Neutrophil (primary cell): ENCODE measurements around the gene LIMS2.

Source experiments
- H3K27ac ChIP-seq: fragments of 200-600 bp; sonication (generic); 2 replicates; pipeline ENCODE4 v1.5.1; 2016; ENCODE audit warnings: mild to moderate bottlenecking, moderate library complexity
- H3K27me3 ChIP-seq: fragments of 200-600 bp; sonication (generic); 2 replicates; pipeline ENCODE4 v1.6.0; 2016; ENCODE audit warnings: mild to moderate bottlenecking
- H3K36me3 ChIP-seq: fragments of 200-600 bp; sonication (generic); 2 replicates; pipeline ENCODE4 v1.5.1; 2017
- H3K4me1 ChIP-seq, 2 experiments: fragments of 200-600 bp in 1 of 2; sonication (generic) in 1 of 2; 1 replicate in 1 of 2; 2 replicates in 1 of 2; pipeline versions ENCODE4 v1.5.1 to v1.6.1; 2013 to 2016; ENCODE audit warnings: low read depth in 1 of 2, low read length in 1 of 2, mild to moderate bottlenecking in 1 of 2, moderate library complexity in 1 of 2; ENCODE audit not compliant: control insufficient read depth in 1 of 2, insufficient read depth in 1 of 2
- H3K4me3 ChIP-seq, 2 experiments: fragments of 200-600 bp in 1 of 2; sonication (generic) in 1 of 2; 1 replicate in 1 of 2; 2 replicates in 1 of 2; pipeline ENCODE4 v1.5.1; 2013 to 2016; ENCODE audit warnings: low read depth in 1 of 2, low read length in 1 of 2, mild to moderate bottlenecking in 1 of 2, moderate library complexity in 1 of 2
- H3K9me3 ChIP-seq: fragments of 200-600 bp; sonication (generic); 2 replicates; pipeline ENCODE4 v1.5.1; 2016
- TF ChIP-seq, protein P1 (sequence below): fragments of 200-600 bp; sonication (generic); IDR thresholded peaks from 2 replicates; pipeline ENCODE4 v1.5.1; 2016; ENCODE audit warnings: antibody characterized with exemption

LIMS2 gene

GRCh38 chr2:127697482-127698180 lies 22.3 kb upstream of the LIMS2 start:
- Histone ChIP-seq H3K27me3 (peaks cover 12% of the 10 kb centered on the region), H3K27ac (no peak overlapping the region), H3K4me1 (peaks cover 12 to 19% of the 10 kb centered on the region in 2 experiments), H3K9me3 (no peaks in the 10 kb centered on the region), H3K4me3 (no peak overlapping the region), H3K36me3 (no peaks in the 10 kb centered on the region)
- TF ChIP-seq, protein P1, sequence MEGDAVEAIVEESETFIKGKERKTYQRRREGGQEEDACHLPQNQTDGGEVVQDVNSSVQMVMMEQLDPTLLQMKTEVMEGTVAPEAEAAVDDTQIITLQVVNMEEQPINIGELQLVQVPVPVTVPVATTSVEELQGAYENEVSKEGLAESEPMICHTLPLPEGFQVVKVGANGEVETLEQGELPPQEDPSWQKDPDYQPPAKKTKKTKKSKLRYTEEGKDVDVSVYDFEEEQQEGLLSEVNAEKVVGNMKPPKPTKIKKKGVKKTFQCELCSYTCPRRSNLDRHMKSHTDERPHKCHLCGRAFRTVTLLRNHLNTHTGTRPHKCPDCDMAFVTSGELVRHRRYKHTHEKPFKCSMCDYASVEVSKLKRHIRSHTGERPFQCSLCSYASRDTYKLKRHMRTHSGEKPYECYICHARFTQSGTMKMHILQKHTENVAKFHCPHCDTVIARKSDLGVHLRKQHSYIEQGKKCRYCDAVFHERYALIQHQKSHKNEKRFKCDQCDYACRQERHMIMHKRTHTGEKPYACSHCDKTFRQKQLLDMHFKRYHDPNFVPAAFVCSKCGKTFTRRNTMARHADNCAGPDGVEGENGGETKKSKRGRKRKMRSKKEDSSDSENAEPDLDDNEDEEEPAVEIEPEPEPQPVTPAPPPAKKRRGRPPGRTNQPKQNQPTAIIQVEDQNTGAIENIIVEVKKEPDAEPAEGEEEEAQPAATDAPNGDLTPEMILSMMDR = no peak

DNA sequence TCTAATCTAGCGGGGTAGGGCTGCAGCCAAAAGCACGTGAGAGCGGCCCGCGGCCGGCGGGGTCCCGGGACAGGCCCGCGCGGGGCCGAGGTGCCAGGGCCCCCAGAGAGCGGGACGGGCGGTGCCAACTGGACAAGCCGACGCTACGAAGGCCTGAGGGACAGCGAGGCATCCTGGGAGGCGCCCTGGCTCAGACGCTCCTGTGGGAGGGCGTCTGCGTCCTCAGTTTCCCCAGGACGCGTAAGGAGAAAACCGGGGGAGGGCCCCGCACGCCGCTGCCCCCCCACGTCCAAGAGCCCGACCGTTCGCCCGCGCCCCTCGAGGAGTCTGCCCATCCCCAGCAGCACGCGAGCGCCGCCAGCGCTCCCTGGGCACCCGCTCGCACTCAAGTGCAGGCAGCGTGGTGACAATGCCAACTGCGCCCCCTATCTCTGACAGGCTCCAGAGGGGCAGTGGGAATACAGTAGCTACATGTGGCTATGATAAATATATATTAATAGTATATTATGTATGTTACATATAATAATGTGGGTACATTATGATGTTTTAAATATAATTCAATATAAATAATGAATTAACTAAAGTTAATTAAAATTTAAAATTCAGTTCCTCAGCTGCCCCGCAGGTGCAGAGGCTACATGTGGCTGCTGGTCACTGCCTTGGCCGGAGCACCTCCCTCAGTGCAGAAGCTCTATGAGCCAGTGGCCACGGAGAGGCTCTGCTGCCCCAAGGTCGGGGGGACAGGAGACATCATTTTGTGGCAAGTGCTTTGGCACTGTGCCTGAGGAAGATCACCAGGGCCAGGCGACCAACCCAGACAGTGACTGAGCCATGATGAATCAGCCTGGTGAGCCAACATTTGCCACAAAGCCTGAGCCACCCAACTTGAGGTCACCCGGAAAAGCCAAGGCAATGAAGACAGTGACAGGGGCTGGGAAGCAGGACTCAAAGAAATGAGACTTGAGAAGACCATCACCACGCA lies 20.5 kb upstream of the LIMS2 start:
- H3K27ac ChIP-seq = no peak overlapping the region
- TF ChIP-seq, protein P1 = no peak
- peaks cover 5 to 10% of the 10 kb centered on the region in 2 experiments for H3K4me1 ChIP-seq
- H3K27me3 ChIP-seq = peaks cover 12% of the 10 kb centered on the region
- peaks cover under 1% of the 10 kb centered on the region for H3K9me3 ChIP-seq
- no peaks in the 10 kb centered on the region for H3K36me3 ChIP-seq
- no peak overlapping the region for H3K4me3 ChIP-seq

- H3K4me1 ChIP-seq = peaks cover 0 to 5% of the 10 kb centered on the region in 2 experiments
- no peaks in the 10 kb centered on the region for H3K36me3 ChIP-seq
- H3K27me3 ChIP-seq = peaks cover 12% of the 10 kb centered on the region
- peaks cover 8% of the 10 kb centered on the region for H3K9me3 ChIP-seq
- no peak overlapping the region for H3K4me3 ChIP-seq
- TF ChIP-seq, protein P1 = no peak
- H3K27ac ChIP-seq = no peak overlapping the region
Measured at GRCh38 chr2:127694986-127695385, 19.7 kb upstream of the LIMS2 start.

- peaks cover 0 to 5% of the 10 kb centered on the region in 2 experiments for H3K4me1 ChIP-seq
- peaks cover 8% of the 10 kb centered on the region for H3K9me3 ChIP-seq
- peaks cover 32% of the 10 kb centered on the region for H3K27me3 ChIP-seq
- H3K36me3 ChIP-seq = no peaks in the 10 kb centered on the region
- TF ChIP-seq, protein P1 = no peak
- H3K4me3 ChIP-seq = no peak overlapping the region
- no peak overlapping the region for H3K27ac ChIP-seq
Measured at GRCh38 chr2:127690696-127691095, 15.4 kb upstream of the LIMS2 start.

GRCh38 chr2:127688405-127688804 lies 13.1 kb upstream of the LIMS2 start:
- peaks cover 24% of the 10 kb centered on the region for H3K27me3 ChIP-seq
- H3K4me1 ChIP-seq = no peaks in the 10 kb centered on the region
- no peak overlapping the region for H3K27ac ChIP-seq
- TF ChIP-seq, protein P1 = no peak
- H3K9me3 ChIP-seq = peaks cover 8% of the 10 kb centered on the region
- no peaks in the 10 kb centered on the region for H3K36me3 ChIP-seq
- no peak overlapping the region for H3K4me3 ChIP-seq
